ENCODE results near the gene TRO.

DNA sequence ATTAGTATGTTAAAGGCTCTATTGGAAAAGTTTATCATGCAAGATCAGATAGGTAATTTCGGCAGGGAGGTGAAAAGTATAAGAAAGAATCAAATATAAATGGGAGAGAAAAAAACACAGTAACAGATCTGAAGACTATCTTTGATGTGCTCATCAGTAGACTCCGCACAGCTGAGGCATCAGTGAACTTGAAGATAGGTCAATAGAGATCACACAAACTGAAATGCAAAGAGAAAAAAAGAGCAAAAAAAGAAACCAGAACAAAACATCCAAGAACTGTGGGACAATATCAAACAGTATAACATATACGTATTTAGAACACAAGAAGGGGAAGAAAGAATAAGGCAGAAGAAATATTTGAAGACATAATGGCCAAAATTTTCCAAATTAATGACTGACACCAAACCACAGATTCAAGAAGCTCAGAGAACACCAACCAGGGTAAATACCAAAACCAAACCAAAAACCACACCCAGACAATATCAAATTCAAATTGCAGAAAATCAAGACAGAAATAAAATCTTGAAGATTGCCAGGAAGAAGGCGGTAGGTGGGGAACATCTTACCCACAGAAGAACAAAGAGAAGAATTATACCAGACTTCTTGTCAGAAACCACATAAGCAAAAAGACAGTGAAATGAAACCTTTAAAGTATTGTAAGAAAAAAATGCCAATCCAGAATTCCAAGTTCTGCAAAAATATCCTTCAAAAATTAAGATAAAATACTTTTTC, 44.3 kb downstream of the TRO start:
- TF ChIP-seq, protein P1, sequence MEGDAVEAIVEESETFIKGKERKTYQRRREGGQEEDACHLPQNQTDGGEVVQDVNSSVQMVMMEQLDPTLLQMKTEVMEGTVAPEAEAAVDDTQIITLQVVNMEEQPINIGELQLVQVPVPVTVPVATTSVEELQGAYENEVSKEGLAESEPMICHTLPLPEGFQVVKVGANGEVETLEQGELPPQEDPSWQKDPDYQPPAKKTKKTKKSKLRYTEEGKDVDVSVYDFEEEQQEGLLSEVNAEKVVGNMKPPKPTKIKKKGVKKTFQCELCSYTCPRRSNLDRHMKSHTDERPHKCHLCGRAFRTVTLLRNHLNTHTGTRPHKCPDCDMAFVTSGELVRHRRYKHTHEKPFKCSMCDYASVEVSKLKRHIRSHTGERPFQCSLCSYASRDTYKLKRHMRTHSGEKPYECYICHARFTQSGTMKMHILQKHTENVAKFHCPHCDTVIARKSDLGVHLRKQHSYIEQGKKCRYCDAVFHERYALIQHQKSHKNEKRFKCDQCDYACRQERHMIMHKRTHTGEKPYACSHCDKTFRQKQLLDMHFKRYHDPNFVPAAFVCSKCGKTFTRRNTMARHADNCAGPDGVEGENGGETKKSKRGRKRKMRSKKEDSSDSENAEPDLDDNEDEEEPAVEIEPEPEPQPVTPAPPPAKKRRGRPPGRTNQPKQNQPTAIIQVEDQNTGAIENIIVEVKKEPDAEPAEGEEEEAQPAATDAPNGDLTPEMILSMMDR (IDR thresholded peaks at IDR 0.05; ENCODE audit: low read length), result no peak
- TF ChIP-seq EZH2 (optimal IDR thresholded peaks at IDR 0.05; ENCODE audit: low read depth, low read length) (no peak), EZH2phosphoT487 (IDR thresholded peaks at IDR 0.05; ENCODE audit: low read length) (no peak)

All from MM.1S (cell line).